ENCODE measurements around the gene GALNT18. TPM values are rescaled to one million over a fixed set of nuclear protein-coding genes. Genes with fewer than 3 reads are reported as not detected.

Gene GALNT18
- total and polyA plus RNA-seq, 8 donors = 2.0 to 8.9 (median 4.7) TPM

DNA sequence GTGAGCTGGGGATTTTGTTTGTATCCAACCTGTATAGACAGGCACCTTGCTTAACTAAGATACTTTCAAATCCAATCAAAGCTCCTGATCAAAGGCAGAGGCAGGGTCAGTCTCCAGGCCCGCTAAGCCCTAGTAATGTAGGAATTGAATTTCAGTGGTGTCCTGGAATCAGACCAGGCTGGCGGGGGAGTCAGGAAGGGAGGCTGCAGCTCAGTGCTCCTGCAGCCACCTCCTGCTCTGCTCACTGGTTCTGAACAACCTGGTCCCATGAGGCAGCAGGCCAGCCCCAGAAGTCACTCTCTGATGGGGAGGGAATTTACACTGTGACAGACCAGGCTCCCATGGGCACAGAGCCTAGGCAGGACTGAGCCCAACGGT, 38.5 kb upstream of the GALNT18 start:
- H3K27ac ChIP-seq = no peak overlapping the region
- no peaks in the 10 kb centered on the region for H3K9me3 ChIP-seq
- no peak for TF ChIP-seq CTCF (IDR thresholded peaks at IDR 0.05)
- FAIRE-seq (no peak), ATAC-seq (no peak), DNase-seq (no peak)
- H3K27me3 ChIP-seq = no peaks in the 10 kb centered on the region
- H3K36me3 ChIP-seq = no peaks in the 10 kb centered on the region
- H3K4me1 ChIP-seq = no peaks in the 10 kb centered on the region
- WGBS, 2 donors = 74 to 79% methylated on average over 3 of the region's 3 CpGs
- intact Hi-C loops (cut with DNase I) = no loop called here
- no peak overlapping the region for H3K4me3 ChIP-seq

DNA sequence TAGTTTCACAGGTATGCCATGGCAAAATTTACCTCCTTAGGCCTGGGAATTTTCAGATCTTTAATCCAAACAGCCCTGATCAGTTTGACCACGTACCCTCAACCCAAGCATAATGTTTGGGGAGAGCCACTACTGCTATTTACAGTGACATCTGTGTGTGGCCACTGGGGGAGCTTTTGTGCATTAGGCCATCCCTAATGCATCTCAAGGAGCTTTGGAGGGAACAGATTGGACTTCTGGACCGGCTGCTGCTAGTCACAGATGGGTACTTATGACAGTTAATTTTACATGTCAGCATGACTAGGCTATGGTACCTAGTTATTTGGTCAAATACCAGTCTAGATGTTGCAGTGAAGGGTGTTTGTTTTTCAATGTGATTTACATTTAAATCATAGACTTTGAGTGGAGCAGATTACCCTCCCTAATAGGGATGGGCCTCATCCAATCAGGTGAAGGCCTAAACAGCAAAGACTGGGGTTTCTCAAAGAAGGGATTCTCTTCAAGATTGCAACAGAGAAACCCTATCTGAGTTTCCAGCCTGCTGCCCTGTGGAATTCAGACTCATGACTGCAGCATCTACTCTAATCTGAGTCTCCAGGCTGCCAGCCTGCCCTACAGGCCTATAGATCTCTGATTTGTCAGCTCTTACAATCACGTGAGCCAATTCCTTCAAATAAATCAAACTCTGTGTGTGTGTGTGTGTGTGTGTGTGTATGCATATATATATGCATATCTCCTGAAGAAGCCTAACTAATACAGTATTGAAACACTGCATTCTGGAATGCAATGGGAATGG, 38.0 kb upstream of the GALNT18 start:
- ATAC-seq (no peak), DNase-seq (no peak), FAIRE-seq (no peak)
- Histone ChIP-seq H3K9me3 (no peaks in the 10 kb centered on the region), H3K27ac (no peak overlapping the region), H3K4me3 (no peak overlapping the region), H3K4me1 (no peaks in the 10 kb centered on the region), H3K36me3 (no peaks in the 10 kb centered on the region), H3K27me3 (no peaks in the 10 kb centered on the region)
- no peak for TF ChIP-seq CTCF (IDR thresholded peaks at IDR 0.05)
- intact Hi-C loops (cut with DNase I) = no loop called here
- 82 to 95% methylated on average over 3 of the region's 3 CpGs for WGBS, 2 donors

- H3K9me3 ChIP-seq = no peaks in the 10 kb centered on the region
- H3K27ac ChIP-seq = no peak overlapping the region
- H3K4me3 ChIP-seq = no peak overlapping the region
- ATAC-seq (no peak), DNase-seq (no peak), FAIRE-seq (no peak)
- 69 to 73% methylated on average over 6 of the region's 6 CpGs for WGBS, 2 donors
- H3K27me3 ChIP-seq = no peaks in the 10 kb centered on the region
- intact Hi-C loops (cut with DNase I) = no loop called here
- H3K36me3 ChIP-seq = no peaks in the 10 kb centered on the region
- H3K4me1 ChIP-seq = no peaks in the 10 kb centered on the region
- no peak for TF ChIP-seq CTCF (IDR thresholded peaks at IDR 0.05)
Observed at GRCh38 chr11:11657218-11657955, 35.6 kb upstream of the GALNT18 start.

- DNase-seq = no peak
- intact Hi-C loops (cut with DNase I) = no loop called here
- Histone ChIP-seq H3K9me3 (no peaks in the 10 kb centered on the region), H3K27me3 (no peaks in the 10 kb centered on the region), H3K36me3 (no peaks in the 10 kb centered on the region), H3K4me1 (no peaks in the 10 kb centered on the region), H3K4me3 (no peak overlapping the region), H3K27ac (no peak overlapping the region)
- no peak for FAIRE-seq
- TF ChIP-seq CTCF (IDR thresholded peaks at IDR 0.05) = no peak
- no peak for ATAC-seq
- 44 to 52% methylated on average over 1 of the region's 1 CpG for WGBS, 2 donors
Observed at GRCh38 chr11:11641581-11641980, 19.8 kb upstream of the GALNT18 start.

DNA sequence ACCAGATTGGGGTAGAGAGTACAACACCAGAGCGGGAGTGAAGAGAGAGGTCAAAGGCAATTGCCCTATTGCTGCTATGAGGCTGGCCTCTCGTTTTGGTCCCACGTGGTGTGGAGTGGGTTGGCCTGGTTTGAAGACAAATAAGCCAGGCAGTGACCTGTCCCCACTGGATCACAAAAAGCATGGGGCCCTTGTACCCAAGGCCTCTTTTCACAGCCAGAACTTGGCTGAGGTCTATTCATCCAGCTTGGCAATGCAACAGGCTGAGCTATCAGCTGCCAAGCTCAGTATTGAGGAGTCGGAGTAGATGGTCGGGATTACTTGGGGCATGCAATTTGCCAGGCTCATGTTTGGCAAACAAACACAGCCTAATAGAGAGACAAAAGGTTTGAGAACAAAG, 19.2 kb upstream of the GALNT18 start:
- H3K4me1 ChIP-seq = no peaks in the 10 kb centered on the region
- H3K9me3 ChIP-seq = no peaks in the 10 kb centered on the region
- intact Hi-C loops (cut with DNase I) = no loop called here
- no peak for ATAC-seq
- H3K36me3 ChIP-seq = no peaks in the 10 kb centered on the region
- no peak for TF ChIP-seq CTCF (IDR thresholded peaks at IDR 0.05)
- H3K27me3 ChIP-seq = no peaks in the 10 kb centered on the region
- FAIRE-seq = no peak
- no peak overlapping the region for H3K4me3 ChIP-seq
- DNase-seq = no peak
- no peak overlapping the region for H3K27ac ChIP-seq
- WGBS, 2 donors = 76 to 79% methylated on average over 5 of the region's 5 CpGs

Data from pancreas (tissue), 10 donors.